ENCODE results near the gene SHC4. TPM values are rescaled to one million over a fixed set of nuclear protein-coding genes. Genes with fewer than 3 reads are reported as not detected.

The SHC4 gene
- total RNA-seq, 6 donors from 2014 or later = under 0.01 to 0.59 (median 0.20) TPM; not detected in 2

- Histone ChIP-seq H3K4me1 (no peaks in the 10 kb centered on the region), H3K36me3 (no peaks in the 10 kb centered on the region), H3K4me3 (no peak overlapping the region), H3K27me3 (no peaks in the 10 kb centered on the region), H3K9me3 (no peaks in the 10 kb centered on the region), H3K27ac (no peak overlapping the region)
- DNase-seq = no peak
- no peak for TF ChIP-seq POLR2A (IDR thresholded peaks at IDR 0.05)
- TF ChIP-seq CTCF (IDR thresholded peaks at IDR 0.05) = no peak
- TF ChIP-seq POLR2AphosphoS5 (IDR thresholded peaks at IDR 0.05) = no peak
- TF ChIP-seq EP300 (IDR thresholded peaks at IDR 0.05) = no peak
- WGBS, 2 donors = 95 to 96% methylated on average over 4 of the region's 4 CpGs
- peak in 1 of 2 donors; percentile 70 for ATAC-seq (ENCODE audit: low FRiP score in 2 of 2)
Measured at GRCh38 chr15:48939648-48940047, 24.1 kb downstream of the SHC4 start.

- Histone ChIP-seq H3K4me1 (no peaks in the 10 kb centered on the region), H3K4me3 (no peak overlapping the region), H3K27ac (no peak overlapping the region), H3K9me3 (no peaks in the 10 kb centered on the region), H3K27me3 (no peaks in the 10 kb centered on the region), H3K36me3 (no peaks in the 10 kb centered on the region)
- WGBS, 2 donors = 77 to 83% methylated on average over 2 of the region's 2 CpGs
- TF ChIP-seq CTCF (IDR thresholded peaks at IDR 0.05) (no peak), POLR2AphosphoS5 (IDR thresholded peaks at IDR 0.05) (no peak), EP300 (IDR thresholded peaks at IDR 0.05) (no peak)
- DNase-seq = no peak
- no peak for ATAC-seq (ENCODE audit: low FRiP score in 2 of 2)
Measured at GRCh38 chr15:48937886-48938285, 25.8 kb downstream of the SHC4 start.

GRCh38 chr15:48936666-48937065 is 27.1 kb downstream of the SHC4 start:
- WGBS, 2 donors = 77 to 100% methylated on average over 1 of the region's 1 CpG
- no peak for TF ChIP-seq CTCF (IDR thresholded peaks at IDR 0.05)
- no peak for TF ChIP-seq POLR2A (IDR thresholded peaks at IDR 0.05)
- no peak for TF ChIP-seq POLR2AphosphoS5 (IDR thresholded peaks at IDR 0.05)
- no peak for TF ChIP-seq EP300 (IDR thresholded peaks at IDR 0.05)
- ATAC-seq (ENCODE audit: low FRiP score in 2 of 2) (no peak), DNase-seq (no peak)
- Histone ChIP-seq H3K4me3 (no peak overlapping the region), H3K36me3 (no peaks in the 10 kb centered on the region), H3K27ac (no peak overlapping the region), H3K27me3 (no peaks in the 10 kb centered on the region), H3K9me3 (no peaks in the 10 kb centered on the region), H3K4me1 (no peaks in the 10 kb centered on the region)

- Histone ChIP-seq H3K36me3 (no peaks in the 10 kb centered on the region), H3K27ac (no peak overlapping the region), H3K9me3 (no peaks in the 10 kb centered on the region), H3K4me3 (no peak overlapping the region), H3K27me3 (no peaks in the 10 kb centered on the region), H3K4me1 (no peaks in the 10 kb centered on the region)
- DNase-seq (no peak), ATAC-seq (ENCODE audit: low FRiP score in 2 of 2) (no peak)
- TF ChIP-seq CTCF (IDR thresholded peaks at IDR 0.05) = no peak
- TF ChIP-seq POLR2A (IDR thresholded peaks at IDR 0.05) = no peak
- no peak for TF ChIP-seq EP300 (IDR thresholded peaks at IDR 0.05)
- TF ChIP-seq POLR2AphosphoS5 (IDR thresholded peaks at IDR 0.05) = no peak
Measured at GRCh38 chr15:48935236-48935635, 28.5 kb downstream of the SHC4 start.

GRCh38 chr15:48930735-48931134 is 33.0 kb downstream of the SHC4 start:
- Histone ChIP-seq H3K9me3 (no peaks in the 10 kb centered on the region), H3K4me1 (no peaks in the 10 kb centered on the region), H3K27ac (no peak overlapping the region), H3K27me3 (no peaks in the 10 kb centered on the region), H3K36me3 (no peaks in the 10 kb centered on the region), H3K4me3 (no peak overlapping the region)
- TF ChIP-seq EP300 (IDR thresholded peaks at IDR 0.05) (no peak), CTCF (IDR thresholded peaks at IDR 0.05) (no peak), POLR2AphosphoS5 (IDR thresholded peaks at IDR 0.05) (no peak), POLR2A (IDR thresholded peaks at IDR 0.05) (no peak)
- DNase-seq (no peak), ATAC-seq (ENCODE audit: low FRiP score in 2 of 2) (no peak)
- WGBS, 2 donors = 71% methylated on average over 4 of the region's 4 CpGs
